Nephron (organoid): ENCODE measurements around the gene ODR4.

Experiments
- H3K27ac Mint-ChIP-seq, 3 experiments: 2 replicates each; pipeline ENCODE4 v1.8.0; 2020; ENCODE audit warnings: mixed read lengths in 3 of 3, mild to moderate bottlenecking in 2 of 3, moderate library complexity in 1 of 3
- H3K27me3 Mint-ChIP-seq: 2 replicates; pipeline ENCODE4 v1.8.0; 2021; ENCODE audit warnings: low read depth, mild to moderate bottlenecking, moderate library complexity, mixed read lengths
- H3K36me3 Mint-ChIP-seq: 2 replicates; pipeline ENCODE4 v1.8.0; 2020; ENCODE audit warnings: low read depth, mixed read lengths
- H3K4me1 Mint-ChIP-seq: 2 replicates; pipeline ENCODE4 v1.8.0; 2020; ENCODE audit warnings: mixed read lengths
- H3K4me3 Mint-ChIP-seq, 3 experiments: 2 replicates each; pipeline ENCODE4 v1.8.0; 2020; ENCODE audit warnings: mild to moderate bottlenecking in 3 of 3, mixed read lengths in 3 of 3, moderate library complexity in 2 of 3
- H3K9me3 Mint-ChIP-seq: 2 replicates; pipeline ENCODE4 v1.8.0; 2020; ENCODE audit warnings: mixed read lengths
- CTCF ChIP-seq, 3 experiments: fragments of 200-600 bp; sonication (generic); IDR thresholded peaks; one replicate each; pipeline ENCODE4 v1.5.0; 2021; ENCODE audit warnings: antibody characterized with exemption in 3 of 3; ENCODE audit not compliant: unreplicated experiment in 3 of 3

ODR4 gene

DNA sequence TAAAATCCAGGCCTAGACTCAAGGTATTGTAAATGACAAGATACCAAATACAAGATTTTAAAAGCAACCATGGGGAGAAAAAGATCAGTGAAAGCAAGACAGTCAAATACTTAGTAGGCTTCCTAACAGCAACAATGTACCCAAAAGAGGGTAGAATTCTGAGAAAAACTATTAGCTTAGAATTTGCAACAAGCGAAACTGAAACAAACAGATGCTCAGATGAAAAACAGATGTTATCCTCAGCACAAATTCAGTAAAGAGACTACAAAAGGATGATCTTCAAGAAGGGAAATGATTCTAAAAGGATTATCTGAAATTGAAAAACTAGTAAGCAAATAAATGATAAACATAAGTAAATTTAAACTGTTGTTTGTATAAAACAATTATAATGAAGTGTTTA, 45.3 kb downstream of the ODR4 start:
- no peak for TF ChIP-seq CTCF (IDR thresholded peaks at IDR 0.05; ENCODE audit: unreplicated experiment in 3 of 3)
- H3K36me3 Mint-ChIP-seq, result peaks cover 24% of the 10 kb centered on the region
- no peaks in the 10 kb centered on the region for H3K4me1 Mint-ChIP-seq
- no peak overlapping the region for H3K4me3 Mint-ChIP-seq
- H3K9me3 Mint-ChIP-seq, result no peaks in the 10 kb centered on the region
- H3K27me3 Mint-ChIP-seq, result no peaks in the 10 kb centered on the region
- no peak overlapping the region for H3K27ac Mint-ChIP-seq

- TF ChIP-seq CTCF (IDR thresholded peaks at IDR 0.05; ENCODE audit: unreplicated experiment in 3 of 3), result no peak
- Mint-ChIP-seq H3K36me3 (peaks cover 26% of the 10 kb centered on the region), H3K27ac (no peak overlapping the region), H3K27me3 (no peaks in the 10 kb centered on the region), H3K4me1 (no peaks in the 10 kb centered on the region), H3K4me3 (no peak overlapping the region), H3K9me3 (no peaks in the 10 kb centered on the region)
Measured at GRCh38 chr1:186421446-186421845, 45.8 kb downstream of the ODR4 start.

DNA sequence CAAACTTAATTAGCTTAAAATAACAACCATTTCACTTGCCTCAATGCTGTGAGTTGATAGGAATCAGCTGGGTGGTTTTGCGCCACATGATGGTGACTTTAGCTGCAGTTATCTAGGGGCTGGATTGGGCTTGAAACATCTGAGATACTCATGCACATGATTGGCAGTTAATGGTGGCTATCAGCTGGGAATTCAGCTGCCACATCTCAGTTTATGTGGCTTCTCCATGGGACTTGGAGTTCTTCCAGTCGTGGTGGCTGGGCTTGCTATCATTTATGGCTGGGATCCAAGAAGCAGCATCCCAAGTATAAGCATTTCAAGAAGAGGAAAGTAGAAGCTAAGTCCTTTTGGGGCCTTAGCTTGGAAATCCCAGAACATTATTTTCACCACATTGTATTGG, 48.9 kb downstream of the ODR4 start:
- no peaks in the 10 kb centered on the region for H3K4me1 Mint-ChIP-seq
- no peak overlapping the region for H3K4me3 Mint-ChIP-seq
- no peak for TF ChIP-seq CTCF (IDR thresholded peaks at IDR 0.05; ENCODE audit: unreplicated experiment in 3 of 3)
- peaks cover 21% of the 10 kb centered on the region for H3K36me3 Mint-ChIP-seq
- H3K27me3 Mint-ChIP-seq, result no peaks in the 10 kb centered on the region
- no peaks in the 10 kb centered on the region for H3K9me3 Mint-ChIP-seq
- peak overlapping the region in 1 of 3 experiments; percentile 48 for H3K27ac Mint-ChIP-seq

DNA sequence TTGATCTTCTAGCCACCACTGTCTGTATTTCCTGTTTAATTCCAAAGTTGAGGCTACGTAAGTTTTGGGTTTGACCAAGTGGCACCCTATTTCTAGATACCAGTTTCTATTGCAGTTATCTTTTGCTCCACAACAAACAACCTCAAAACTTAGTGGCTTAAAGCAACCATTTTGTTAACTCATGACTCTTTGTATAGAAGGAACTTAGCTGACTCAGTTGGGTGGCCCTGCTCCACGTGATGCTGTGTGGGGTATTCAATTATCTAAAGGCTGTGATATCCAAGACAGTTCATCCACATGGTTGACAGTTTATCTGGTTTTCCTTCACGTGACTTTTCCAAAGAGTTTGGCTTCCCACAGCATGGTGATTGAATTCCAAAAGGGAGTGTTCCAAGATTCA, 50.5 kb downstream of the ODR4 start:
- Mint-ChIP-seq H3K4me3 (no peak overlapping the region), H3K36me3 (peaks cover 11% of the 10 kb centered on the region), H3K27ac (no peak overlapping the region), H3K27me3 (no peaks in the 10 kb centered on the region), H3K4me1 (no peaks in the 10 kb centered on the region), H3K9me3 (no peaks in the 10 kb centered on the region)
- no peak for TF ChIP-seq CTCF (IDR thresholded peaks at IDR 0.05; ENCODE audit: unreplicated experiment in 3 of 3)

- Mint-ChIP-seq H3K27ac (no peak overlapping the region), H3K4me3 (no peak overlapping the region), H3K4me1 (no peaks in the 10 kb centered on the region), H3K9me3 (no peaks in the 10 kb centered on the region), H3K36me3 (peaks cover 11% of the 10 kb centered on the region), H3K27me3 (no peaks in the 10 kb centered on the region)
- TF ChIP-seq CTCF (IDR thresholded peaks at IDR 0.05; ENCODE audit: unreplicated experiment in 3 of 3), result no peak
Measured at GRCh38 chr1:186429017-186429416, 53.4 kb downstream of the ODR4 start.

DNA sequence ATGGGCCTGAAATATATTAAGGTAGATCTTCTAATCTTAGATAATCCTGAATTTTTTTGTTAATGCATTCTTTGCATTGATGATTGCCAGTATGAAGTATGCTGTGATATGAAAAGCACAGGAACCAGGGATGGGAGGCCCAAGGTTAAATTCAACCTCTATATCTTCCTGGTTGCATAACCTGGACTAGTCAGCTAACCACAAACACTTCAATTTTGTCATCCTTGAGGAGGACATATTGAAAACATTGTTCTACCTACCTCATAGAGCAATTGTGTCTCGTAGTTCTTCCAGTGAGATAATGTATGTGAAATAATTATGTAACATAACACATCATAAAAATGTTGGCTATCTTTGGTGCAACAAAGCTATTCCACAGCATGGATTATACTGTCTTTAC, 59.7 kb downstream of the ODR4 start:
- no peaks in the 10 kb centered on the region for H3K9me3 Mint-ChIP-seq
- H3K27ac Mint-ChIP-seq, result no peak overlapping the region
- TF ChIP-seq CTCF (IDR thresholded peaks at IDR 0.05; ENCODE audit: unreplicated experiment in 3 of 3), result no peak
- no peaks in the 10 kb centered on the region for H3K4me1 Mint-ChIP-seq
- H3K36me3 Mint-ChIP-seq, result no peaks in the 10 kb centered on the region
- no peak overlapping the region for H3K4me3 Mint-ChIP-seq
- H3K27me3 Mint-ChIP-seq, result no peaks in the 10 kb centered on the region
